AG10803 (cell line): ENCODE measurements around the gene CACNB2.
A peak's percentile ranks its signal among the peaks of the same experiment; 100 is the strongest.

Experiments used
- DNase-seq: peaks from one replicate; pipeline ENCODE4 v3.0.0; 2010; ENCODE audit warnings: low read depth
- H3K4me3 ChIP-seq: 2 replicates; pipeline ENCODE4 v1.5.1; 2011; ENCODE audit warnings: mild to moderate bottlenecking, low read length, control low read depth
- TF ChIP-seq, protein P1 (sequence below): conservative IDR thresholded peaks from 2 replicates; pipeline ENCODE4 v1.5.1; 2011; ENCODE audit warnings: mild to moderate bottlenecking, low read length, control low read depth, inconsistent platforms

CACNB2 gene

DNA sequence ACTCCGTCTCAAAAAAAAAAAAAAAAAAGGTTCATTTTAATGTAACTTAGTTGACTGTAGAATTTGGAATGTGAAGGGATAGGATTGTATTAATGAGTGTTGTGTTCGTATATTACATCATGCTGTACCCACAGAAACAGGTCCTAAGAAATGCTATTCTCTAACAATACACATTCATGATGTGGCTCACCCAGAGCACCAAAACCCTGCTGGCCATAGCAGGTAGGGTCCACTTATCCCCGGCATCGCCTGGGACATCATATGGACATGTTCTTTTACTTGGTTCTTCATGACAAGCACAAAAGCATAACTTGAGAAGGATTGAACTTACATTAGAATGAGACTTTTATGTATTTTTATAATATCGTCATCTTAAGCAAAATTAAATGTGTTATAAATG, 241.5 kb downstream of the CACNB2 start:
- TF ChIP-seq, protein P1, sequence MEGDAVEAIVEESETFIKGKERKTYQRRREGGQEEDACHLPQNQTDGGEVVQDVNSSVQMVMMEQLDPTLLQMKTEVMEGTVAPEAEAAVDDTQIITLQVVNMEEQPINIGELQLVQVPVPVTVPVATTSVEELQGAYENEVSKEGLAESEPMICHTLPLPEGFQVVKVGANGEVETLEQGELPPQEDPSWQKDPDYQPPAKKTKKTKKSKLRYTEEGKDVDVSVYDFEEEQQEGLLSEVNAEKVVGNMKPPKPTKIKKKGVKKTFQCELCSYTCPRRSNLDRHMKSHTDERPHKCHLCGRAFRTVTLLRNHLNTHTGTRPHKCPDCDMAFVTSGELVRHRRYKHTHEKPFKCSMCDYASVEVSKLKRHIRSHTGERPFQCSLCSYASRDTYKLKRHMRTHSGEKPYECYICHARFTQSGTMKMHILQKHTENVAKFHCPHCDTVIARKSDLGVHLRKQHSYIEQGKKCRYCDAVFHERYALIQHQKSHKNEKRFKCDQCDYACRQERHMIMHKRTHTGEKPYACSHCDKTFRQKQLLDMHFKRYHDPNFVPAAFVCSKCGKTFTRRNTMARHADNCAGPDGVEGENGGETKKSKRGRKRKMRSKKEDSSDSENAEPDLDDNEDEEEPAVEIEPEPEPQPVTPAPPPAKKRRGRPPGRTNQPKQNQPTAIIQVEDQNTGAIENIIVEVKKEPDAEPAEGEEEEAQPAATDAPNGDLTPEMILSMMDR: no peak
- DNase-seq: no peak

DNA sequence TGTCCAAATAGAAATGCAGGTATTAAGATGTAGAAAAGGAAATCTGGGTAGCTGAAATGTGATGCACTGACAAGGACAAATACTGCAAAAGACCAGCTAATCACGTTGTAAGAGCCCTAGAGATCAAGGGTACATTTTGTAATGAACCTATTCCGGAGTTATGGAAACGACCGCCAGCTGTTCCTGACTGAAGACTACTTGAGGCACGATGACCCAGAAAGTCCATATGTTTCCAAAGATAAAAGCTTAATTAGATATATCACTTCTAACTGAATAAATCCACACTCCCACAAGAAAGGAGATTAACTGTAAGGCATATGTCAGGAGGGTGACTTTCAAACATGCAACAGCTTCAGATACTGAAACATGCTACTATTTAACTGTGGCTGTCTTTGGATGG, 257.7 kb downstream of the CACNB2 start:
- TF ChIP-seq, protein P1: no peak
- DNase-seq: no peak
- no peak overlapping the region for H3K4me3 ChIP-seq

More for the DNA sequence above, 241.5 kb downstream of the CACNB2 start:
- no peak overlapping the region for H3K4me3 ChIP-seq

DNA sequence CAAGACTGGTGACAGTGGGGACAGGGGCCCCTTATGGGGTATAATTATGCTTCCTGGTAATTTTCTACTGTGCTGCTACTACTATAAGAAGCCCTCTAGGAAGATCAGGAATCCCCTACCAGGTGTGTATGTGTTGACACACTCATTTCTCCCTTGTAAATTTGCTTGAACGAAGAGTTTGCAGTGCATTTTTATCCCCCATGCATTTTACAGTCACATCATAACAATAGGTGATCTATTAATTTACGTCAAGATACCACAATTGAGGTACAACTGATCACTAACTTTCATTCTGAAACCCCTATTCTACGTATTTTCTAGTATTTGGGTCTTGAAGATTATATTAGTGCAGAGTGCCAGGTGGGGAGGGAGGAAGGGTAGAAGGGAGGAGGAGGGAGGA, 258.9 kb downstream of the CACNB2 start:
- no peak for DNase-seq
- TF ChIP-seq, protein P1: no peak
- no peak overlapping the region for H3K4me3 ChIP-seq

DNA sequence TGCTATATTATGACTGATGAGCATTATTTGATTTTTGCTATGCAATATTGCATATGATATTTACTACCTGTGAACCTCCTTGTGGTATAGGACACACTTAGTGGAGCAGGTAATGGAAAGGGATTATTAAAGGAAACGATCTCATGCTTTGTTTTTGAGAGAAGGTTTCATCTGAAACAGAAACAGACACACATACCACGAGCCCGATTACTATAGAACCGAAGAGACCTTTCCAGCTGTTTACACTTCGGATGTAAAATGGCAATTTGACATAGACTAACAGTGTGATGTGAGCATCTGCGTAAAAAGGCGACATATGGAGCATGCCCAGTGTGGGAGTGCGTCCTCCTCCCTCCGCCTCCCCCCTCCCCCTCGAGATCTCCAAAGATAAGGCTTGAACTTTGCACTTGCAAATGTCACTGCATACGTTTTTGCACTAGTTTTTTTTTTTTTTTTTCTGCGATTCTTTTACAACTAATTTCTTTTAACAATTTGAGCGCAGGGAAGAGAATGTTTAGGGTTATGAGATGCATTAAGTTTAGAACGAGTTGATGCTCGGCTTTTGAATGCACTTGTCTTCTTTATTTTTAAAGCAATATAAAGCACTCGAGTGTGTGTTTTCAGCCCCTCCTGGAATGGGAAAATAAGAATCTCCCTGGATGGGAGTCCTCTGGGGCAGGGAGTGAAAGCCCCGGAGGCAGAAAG, 260.1 kb downstream of the CACNB2 start:
- no peak for DNase-seq
- TF ChIP-seq, protein P1: no peak
- peak overlapping the region; percentile 5; the same call in 1 of the 2 replicates for H3K4me3 ChIP-seq

DNA sequence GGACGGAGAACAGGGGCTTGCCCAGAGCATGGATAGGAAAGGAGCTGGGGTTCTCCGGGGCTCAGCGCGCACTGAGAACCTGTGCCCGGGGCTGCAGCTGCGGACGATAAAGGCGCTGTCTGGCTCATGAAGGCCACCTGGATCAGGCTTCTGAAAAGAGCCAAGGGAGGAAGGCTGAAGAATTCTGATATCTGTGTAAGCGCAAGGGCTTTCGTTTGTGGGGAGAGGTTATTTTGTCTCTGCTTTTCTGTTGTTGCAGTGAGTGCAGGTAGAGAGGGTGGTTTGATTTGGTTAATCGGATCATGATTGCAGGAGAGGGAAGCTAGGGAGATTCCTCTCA, 260.7 kb downstream of the CACNB2 start:
- no peak overlapping the region for H3K4me3 ChIP-seq
- no peak for DNase-seq
- TF ChIP-seq, protein P1: no peak

DNA sequence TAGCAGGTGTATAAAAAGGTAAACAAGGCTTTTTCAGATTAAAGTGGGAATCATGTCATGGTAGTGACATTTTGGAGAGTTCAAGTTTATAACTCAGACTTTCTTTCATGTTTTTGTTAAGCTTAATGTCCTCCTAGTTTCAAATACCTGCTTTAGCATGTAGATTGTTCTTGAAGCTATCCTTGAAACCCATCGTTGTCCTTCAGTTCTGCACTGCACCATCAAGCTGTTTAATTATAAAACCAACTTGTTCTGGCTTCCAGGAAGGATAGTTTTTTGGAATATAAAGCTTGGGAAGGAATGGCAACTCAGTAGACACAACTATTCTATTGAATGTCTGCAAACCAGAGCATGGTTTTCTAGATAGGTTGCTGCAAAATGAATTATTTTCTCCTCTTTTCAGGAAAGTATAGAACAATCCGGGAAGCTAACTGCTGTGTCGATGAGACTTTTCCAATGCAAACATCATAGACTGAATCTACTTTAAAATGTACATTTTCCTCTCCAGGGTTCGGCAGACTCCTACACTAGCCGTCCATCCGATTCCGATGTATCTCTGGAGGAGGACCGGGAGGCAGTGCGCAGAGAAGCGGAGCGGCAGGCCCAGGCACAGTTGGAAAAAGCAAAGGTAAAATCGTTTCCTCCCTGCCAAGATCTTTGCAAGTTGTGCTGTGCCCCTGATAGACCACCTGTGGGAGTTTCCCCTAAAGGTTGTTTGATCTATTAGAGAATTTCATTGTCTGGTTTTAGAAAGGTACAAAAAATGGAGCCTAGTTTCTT, 261.4 kb downstream of the CACNB2 start:
- no peak for DNase-seq
- TF ChIP-seq, protein P1: no peak
- no peak overlapping the region for H3K4me3 ChIP-seq

DNA sequence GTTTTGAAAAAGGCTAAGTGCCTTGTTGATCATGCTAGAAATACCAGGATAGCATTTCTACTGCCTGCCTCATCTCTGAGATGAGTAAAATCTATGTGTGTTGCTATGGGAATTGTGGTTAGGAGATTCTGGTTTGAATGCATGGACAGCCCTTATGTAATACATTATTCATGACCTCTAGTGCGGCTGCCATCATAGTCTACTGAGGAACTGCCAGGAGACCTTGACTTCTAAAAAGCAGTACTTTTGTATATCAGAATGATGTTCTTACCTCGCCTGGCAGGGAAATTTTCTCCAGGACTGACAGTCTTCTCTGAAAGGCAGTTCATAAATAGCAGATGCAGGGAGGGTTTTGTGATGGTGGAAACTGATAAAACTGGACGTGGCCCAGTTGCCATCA, 262.6 kb downstream of the CACNB2 start:
- DNase-seq: peak; percentile 1
- TF ChIP-seq, protein P1: no peak

More for the DNA sequence above, 262.6 kb downstream of the CACNB2 start:
- H3K4me3 ChIP-seq: no peak overlapping the region
